ENCODE measurements around the gene TMEM87B.

DNA sequence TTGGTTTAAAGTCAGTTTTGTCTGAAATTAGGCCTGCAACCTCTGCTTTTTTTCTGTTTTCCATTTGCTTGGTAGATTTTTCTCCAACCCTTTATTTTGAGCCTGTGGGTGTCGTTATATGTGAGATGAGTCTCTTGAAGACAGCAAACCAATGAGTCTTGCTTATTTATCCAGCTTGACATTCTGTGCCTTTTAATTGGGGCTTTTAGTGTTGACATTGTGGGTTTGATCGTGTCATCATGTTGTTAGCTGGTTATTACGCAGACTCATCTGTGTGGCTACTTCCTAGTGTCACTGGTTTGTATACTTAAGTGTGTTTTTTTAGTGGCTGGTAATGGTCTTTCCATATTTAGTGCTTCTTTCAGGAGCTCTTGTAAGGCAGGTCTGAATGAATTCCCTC is 18.8 kb downstream of the TMEM87B start:
- TF ChIP-seq, protein P1, sequence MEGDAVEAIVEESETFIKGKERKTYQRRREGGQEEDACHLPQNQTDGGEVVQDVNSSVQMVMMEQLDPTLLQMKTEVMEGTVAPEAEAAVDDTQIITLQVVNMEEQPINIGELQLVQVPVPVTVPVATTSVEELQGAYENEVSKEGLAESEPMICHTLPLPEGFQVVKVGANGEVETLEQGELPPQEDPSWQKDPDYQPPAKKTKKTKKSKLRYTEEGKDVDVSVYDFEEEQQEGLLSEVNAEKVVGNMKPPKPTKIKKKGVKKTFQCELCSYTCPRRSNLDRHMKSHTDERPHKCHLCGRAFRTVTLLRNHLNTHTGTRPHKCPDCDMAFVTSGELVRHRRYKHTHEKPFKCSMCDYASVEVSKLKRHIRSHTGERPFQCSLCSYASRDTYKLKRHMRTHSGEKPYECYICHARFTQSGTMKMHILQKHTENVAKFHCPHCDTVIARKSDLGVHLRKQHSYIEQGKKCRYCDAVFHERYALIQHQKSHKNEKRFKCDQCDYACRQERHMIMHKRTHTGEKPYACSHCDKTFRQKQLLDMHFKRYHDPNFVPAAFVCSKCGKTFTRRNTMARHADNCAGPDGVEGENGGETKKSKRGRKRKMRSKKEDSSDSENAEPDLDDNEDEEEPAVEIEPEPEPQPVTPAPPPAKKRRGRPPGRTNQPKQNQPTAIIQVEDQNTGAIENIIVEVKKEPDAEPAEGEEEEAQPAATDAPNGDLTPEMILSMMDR (conservative IDR thresholded peaks at IDR 0.05): no peak
- no peak for TF ChIP-seq EZH2 (IDR thresholded peaks at IDR 0.05; ENCODE audit: low read depth)

Measured in PC-9 (cell line).